Esophagus muscularis mucosa (tissue), 4 donors: ENCODE data around the gene FBXW11. TPM values are rescaled to one million over a fixed set of nuclear protein-coding genes. Genes with fewer than 3 reads are reported as not detected.

Source experiments
- DNase-seq: peaks from one replicate; pipeline ENCODE4 v3.0.0-alpha.2; 2017; ENCODE audit errors: extremely low spot score
- H3K27ac ChIP-seq, 4 donors: fragments of 200-600 bp; sonication (generic); replicated peaks in 1 of 4; 1 replicate in 3 of 4; 2 replicates in 1 of 4; pipeline ENCODE4 v1.5.1; 2016 to 2019; ENCODE audit warnings: mild to moderate bottlenecking in 1 of 4
- H3K27me3 ChIP-seq, 4 donors: fragments of 200-600 bp; sonication (generic); one replicate each; pipeline versions ENCODE4 v1.5.1 to v1.6.0; 2016 to 2019
- H3K36me3 ChIP-seq, 4 donors: fragments of 200-600 bp; sonication (generic); one replicate each; pipeline ENCODE4 v1.5.1; 2016 to 2019
- H3K4me1 ChIP-seq, 4 donors: fragments of 200-600 bp; sonication (generic); one replicate each; pipeline ENCODE4 v1.5.1; 2016 to 2019
- H3K4me3 ChIP-seq, 4 donors: fragments of 200-600 bp; sonication (generic); 1 replicate in 2 of 4; 2 replicates in 2 of 4; pipeline ENCODE4 v1.5.1; 2016 to 2019; ENCODE audit warnings: mild to moderate bottlenecking in 4 of 4, moderate library complexity in 1 of 4
- H3K9me3 ChIP-seq, 4 donors: fragments of 200-600 bp; sonication (generic); 1 replicate in 3 of 4; 2 replicates in 1 of 4; pipeline ENCODE4 v1.5.1; 2016 to 2019
- CTCF ChIP-seq, 3 experiments: fragments of 200-600 bp in 2 of 3; fragments of 450-650 bp in 1 of 3; sonication (generic) in 2 of 3; IDR thresholded peaks; one replicate each; pipeline ENCODE4 v1.5.1; 2017 to 2019; ENCODE audit warnings: antibody characterized with exemption in 3 of 3, mild to moderate bottlenecking in 2 of 3, moderate library complexity in 1 of 3
- EP300 ChIP-seq: sonication (generic); formaldehyde crosslinking; IDR thresholded peaks from one replicate; pipeline ENCODE4 v1.6.1; 2017; ENCODE audit warnings: antibody characterized with exemption
- POLR2A ChIP-seq: fragments of 450-650 bp; IDR thresholded peaks from one replicate; pipeline ENCODE4 v1.6.1; 2017; ENCODE audit warnings: antibody characterized with exemption, moderate library complexity, mild to moderate bottlenecking, low read depth
- POLR2AphosphoS5 ChIP-seq, 2 donors: sonication (generic); formaldehyde crosslinking; IDR thresholded peaks; one replicate each; pipeline ENCODE4 v1.6.1; 2017; ENCODE audit warnings: antibody characterized with exemption in 2 of 2
- WGBS: methylation state at CpG from one replicate; pipeline ENCODE4 v1.1.5; 2018; 5-methylcytosine and 5-hydroxymethylcytosine counted together
- intact Hi-C: fragments of 100-400 bp; cut with DNase I; formaldehyde crosslinking; loops from one replicate; pipeline ENCODE4 v1.15.1; 2023
- total RNA-seq, 4 donors: library from RNA; depleted of rRNA; stranded (reverse); fragments of >200 nt; gene quantifications; one replicate each; pipeline versions ENCODE4 v1.1.0 to v1.2.1, GENCODE V29; 2016

FBXW11 gene
- total RNA-seq, 4 donors from 2014 or later = 60.8 to 75.6 (median 66.3) TPM

GRCh38 chr5:171957591-171958251, 48.7 kb downstream of the FBXW11 start:
- no peak for DNase-seq
- TF ChIP-seq CTCF (IDR thresholded peaks at IDR 0.05) = no peak
- TF ChIP-seq EP300 = no peak
- TF ChIP-seq POLR2A = no peak
- TF ChIP-seq POLR2AphosphoS5 (IDR thresholded peaks at IDR 0.05) = no peak
- Histone ChIP-seq H3K27me3 (no peaks in the 10 kb centered on the region), H3K36me3 (no peaks in the 10 kb centered on the region), H3K27ac (peak overlapping the region; percentile 55 to 65 (median 60)), H3K4me3 (peak overlapping the region in 1 of 4 donors; percentile 16), H3K4me1 (peaks cover 81 to 99% (median 93%) of the 10 kb centered on the region in 4 donors), H3K9me3 (no peaks in the 10 kb centered on the region)
- intact Hi-C loops = no loop called here
- WGBS = 64% methylated on average over 9 of the region's 9 CpGs

DNA sequence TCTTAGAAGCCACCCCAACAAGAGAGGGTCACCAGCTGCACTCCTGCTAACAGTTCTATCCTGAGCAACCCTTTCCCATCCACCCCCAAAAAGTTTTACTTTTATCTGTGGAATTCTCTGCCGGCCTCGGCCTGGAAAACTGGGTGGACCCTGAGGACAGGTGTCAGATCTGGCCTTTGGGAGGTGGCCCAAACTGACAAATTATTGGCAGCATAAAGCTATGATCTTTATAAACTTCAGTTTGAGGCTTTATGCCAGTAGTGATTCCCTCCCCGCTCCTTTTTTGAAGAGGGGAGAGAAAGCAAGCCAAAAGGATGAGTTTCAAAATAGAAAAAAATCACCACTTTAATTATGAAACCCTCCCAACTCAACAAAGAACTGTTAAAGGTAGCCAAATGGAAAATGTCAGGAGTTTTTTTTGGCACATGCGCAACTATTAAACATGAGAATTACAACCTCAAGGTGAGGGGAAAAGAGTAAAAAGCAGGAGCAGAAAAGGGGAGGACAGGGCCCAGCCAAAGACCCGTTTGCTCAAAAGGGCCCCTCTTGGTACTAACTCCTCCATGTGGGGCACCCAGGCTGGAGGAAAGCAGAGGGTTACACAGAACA, 49.4 kb downstream of the FBXW11 start:
- H3K4me3 ChIP-seq = peak overlapping the region in 1 of 4 donors; percentile 16
- intact Hi-C loops = no loop called here
- H3K4me1 ChIP-seq = peaks cover 74 to 95% (median 86%) of the 10 kb centered on the region in 4 donors
- H3K27ac ChIP-seq = peak overlapping the region; percentile 55 to 65 (median 60)
- no peak for TF ChIP-seq CTCF (IDR thresholded peaks at IDR 0.05)
- no peaks in the 10 kb centered on the region for H3K27me3 ChIP-seq
- 20% methylated on average over 5 of the region's 5 CpGs for whole genome bisulfite sequencing
- no peaks in the 10 kb centered on the region for H3K9me3 ChIP-seq
- H3K36me3 ChIP-seq = no peaks in the 10 kb centered on the region
- no peak for DNase-seq

- peak overlapping the region; percentile 55 to 65 (median 60) for H3K27ac ChIP-seq
- DNase-seq = no peak
- H3K27me3 ChIP-seq = no peaks in the 10 kb centered on the region
- H3K9me3 ChIP-seq = no peaks in the 10 kb centered on the region
- no peaks in the 10 kb centered on the region for H3K36me3 ChIP-seq
- intact Hi-C loops = no loop called here
- TF ChIP-seq EP300 (no peak), POLR2AphosphoS5 (IDR thresholded peaks at IDR 0.05) (no peak), POLR2A (no peak), CTCF (IDR thresholded peaks at IDR 0.05) (no peak)
- H3K4me3 ChIP-seq = no peak overlapping the region
- H3K4me1 ChIP-seq = peaks cover 70 to 88% (median 79%) of the 10 kb centered on the region in 4 donors
- WGBS = 89% methylated on average over 1 of the region's 1 CpG
Measured at GRCh38 chr5:171956314-171956713, 50.1 kb downstream of the FBXW11 start.

GRCh38 chr5:171955761-171956160, 50.7 kb downstream of the FBXW11 start:
- Histone ChIP-seq H3K9me3 (no peaks in the 10 kb centered on the region), H3K36me3 (no peaks in the 10 kb centered on the region), H3K4me1 (peaks cover 65 to 82% (median 74%) of the 10 kb centered on the region in 4 donors), H3K27me3 (no peaks in the 10 kb centered on the region), H3K27ac (peak overlapping the region; percentile 28 to 65 (median 60)), H3K4me3 (no peak overlapping the region)
- no peak for DNase-seq
- intact Hi-C loops = no loop called here
- TF ChIP-seq POLR2AphosphoS5 (IDR thresholded peaks at IDR 0.05) = no peak
- TF ChIP-seq EP300 = no peak
- no peak for TF ChIP-seq CTCF (IDR thresholded peaks at IDR 0.05)
- TF ChIP-seq POLR2A = no peak
- 86% methylated on average over 4 of the region's 4 CpGs for WGBS
